Heart left ventricle (tissue), 16 donors: Measurements from ENCODE around the gene URAD. TPM values are rescaled to one million over a fixed set of nuclear protein-coding genes. Genes with fewer than 3 reads are reported as not detected.

Experiments used
- ATAC-seq, 4 donors: fragments of 200-7000 bp; cut with Tn5 transposase; one replicate each; pipeline ENCODE4 v1.9.1; 2020 to 2022; ENCODE audit warnings: moderate library complexity in 4 of 4, mild to moderate bottlenecking in 3 of 4, moderate number of reproducible peaks in 1 of 4
- DNase-seq, 5 donors: peaks; one replicate each; pipeline ENCODE4 v3.0.0-alpha.2; 2020
- H3K27ac ChIP-seq, 12 donors: fragments of 200-600 bp; sonication (generic) in 4 of 12; one replicate each; pipeline versions ENCODE4 v1.5.0 to v1.8.0; 2016 to 2022; ENCODE audit warnings: mild to moderate bottlenecking in 2 of 12
- H3K27me3 ChIP-seq, 9 donors: fragments of 200-600 bp; sonication (generic) in 2 of 9; one replicate each; pipeline versions ENCODE4 v1.5.1 to v1.8.0; 2016 to 2022; ENCODE audit warnings: mild to moderate bottlenecking in 3 of 9
- H3K36me3 ChIP-seq, 9 donors: fragments of 200-600 bp; sonication (generic) in 2 of 9; one replicate each; pipeline versions ENCODE4 v1.5.0 to v1.8.0; 2018 to 2022; ENCODE audit warnings: mild to moderate bottlenecking in 2 of 9
- H3K4me1 ChIP-seq, 12 donors: fragments of 200-600 bp; sonication (generic) in 4 of 12; one replicate each; pipeline versions ENCODE4 v1.5.0 to v1.8.0; 2016 to 2022; ENCODE audit warnings: mild to moderate bottlenecking in 3 of 12
- H3K4me3 ChIP-seq, 12 donors: fragments of 200-600 bp; sonication (generic) in 4 of 12; one replicate each; pipeline versions ENCODE4 v1.5.0 to v1.8.0; 2017 to 2022; ENCODE audit warnings: mild to moderate bottlenecking in 9 of 12, moderate library complexity in 4 of 12
- H3K9me3 ChIP-seq, 12 donors: fragments of 200-600 bp; sonication (generic) in 4 of 12; one replicate each; pipeline versions ENCODE4 v1.5.0 to v1.8.0; 2016 to 2022; ENCODE audit warnings: mild to moderate bottlenecking in 1 of 12
- CTCF ChIP-seq, 12 donors: fragments of 200-600 bp; sonication (generic) in 4 of 12; IDR thresholded peaks; one replicate each; pipeline versions ENCODE4 v1.5.0 to v1.8.0; 2018 to 2022; ENCODE audit warnings: antibody characterized with exemption in 12 of 12, mild to moderate bottlenecking in 5 of 12
- POLR2A ChIP-seq, 2 donors: fragments of 450-650 bp; IDR thresholded peaks; one replicate each; pipeline ENCODE4 v1.6.1; 2017; ENCODE audit warnings: antibody characterized with exemption in 2 of 2, mild to moderate bottlenecking in 2 of 2, moderate library complexity in 2 of 2
- WGBS, 4 donors: extraction: QIAGEN DNeasy Blood & Tissue Kit in 2 of 4; methylation state at CpG; one replicate each; pipeline versions ENCODE4 v1.1.5 to v1.1.7; 2013 to 2018; 5-methylcytosine and 5-hydroxymethylcytosine counted together
- intact Hi-C, 10 donors: fragments of 100-400 bp; cut with DNase I; formaldehyde crosslinking; loops; one replicate each; pipeline versions ENCODE4 v1.11.1 to v1.14.2; 2022
- polyA plus RNA-seq, 2 donors: library from polyadenylated mRNA; stranded (reverse); fragments of 200-250 nt; gene quantifications; one replicate each; pipeline ENCODE4 v1.2.3, GENCODE V29; 2013
- total RNA-seq, 9 donors: library from RNA; depleted of rRNA in 2 of 9; stranded (reverse); fragments of >200 nt in 2 of 9; fragmentation: NEBNext Ultra II Directional in 3 of 9; extraction: Animal tissue kit (Norgen Biotek cat#: 25700) in 3 of 9; gene quantifications; one replicate each; pipeline versions ENCODE4 v1.1.0 to v1.2.4, GENCODE V29; 2016 to 2023
- donor health status: ischemic (EF 13 %, LVEDD 7.1; RV severe dilation, severe dysfunction).
- donor health status: healthy with polysubstance abuse.
- donor health status: DM: no; HTN: yes; CAD: no.
- donor health status: DM: no; HTN: no; CAD: no.
- donor health status: ischemic (EF 25% LVEDD 6.9; RV normal size, moderate dysfunction).
- donor health status: ischemic (EF 25% LVEDD 5.7; RV mildly dilated, moderate dysfunction).
- donor health status: healthy.
- donor health status: DM: yes; HTN: yes; CAD: no.
- donor health status: ischemic (EF 35%, LVEDD 5.7; RV mildly dilated, moderate dysfunction).
- donor health status: nonischemic (EF 11% LVEDD 7.7; RV severe dilation, severe dysfunction).
- donor health status: DM: yes; HTN: yes; CAD: no.
- donor health status: PGD.
- donor health status: ischemic (EF 29% LVEDD 5.4; RV normal size, mild dysfunction).
- donor health status: nonischemic (EF 23%, LVEDD 6.1; RV moderate dilation, normal function).

Gene URAD
- total and polyA plus RNA-seq, 11 donors, result not detected

GRCh38 chr13:27969866-27970229, 18.6 kb downstream of the URAD start:
- Histone ChIP-seq H3K36me3 (no peaks in the 10 kb centered on the region), H3K9me3 (no peaks in the 10 kb centered on the region), H3K27me3 (peaks cover 74 to 100% (median 98%) of the 10 kb centered on the region in 9 donors), H3K27ac (no peak overlapping the region), H3K4me3 (no peak overlapping the region), H3K4me1 (peaks cover 0 to 27% (median 7%) of the 10 kb centered on the region in 12 donors)
- TF ChIP-seq POLR2A (IDR thresholded peaks at IDR 0.05) (no peak), CTCF (IDR thresholded peaks at IDR 0.05) (no peak)
- DNase-seq (no peak), ATAC-seq (no peak)
- intact Hi-C loops, result loop anchor here in 1 of 10 donors (5.0 kb wide), 1 partner anchor 48 kb away; no protein-coding TSS in a partner anchor
- 6 to 12% (median 10%) methylated on average over 7 of the region's 7 CpGs for WGBS, 4 donors

- Histone ChIP-seq H3K4me3 (no peak within 1 kb of the TSS), H3K27me3 (peaks cover 78 to 100% (median 98%) of the 10 kb centered on the region in 9 donors), H3K27ac (no peak within 1 kb of the TSS), H3K4me1 (peaks cover 0 to 27% (median 7%) of the 10 kb centered on the region in 12 donors), H3K36me3 (no peaks in the 10 kb centered on the region), H3K9me3 (no peaks in the 10 kb centered on the region)
- 3 to 5% (median 4%) methylated on average over 29 to 34 of the region's 34 CpGs for WGBS, 4 donors
- TF ChIP-seq POLR2A (IDR thresholded peaks at IDR 0.05), result no peak
- no peak for TF ChIP-seq CTCF (IDR thresholded peaks at IDR 0.05)
- intact Hi-C loops, result loop anchor here in 1 of 10 donors (5.0 kb wide), 1 partner anchor 47 kb away; no protein-coding TSS in a partner anchor
- no peak for ATAC-seq
- DNase-seq, result no peak
Measured at GRCh38 chr13:27969082-27969865, 19.2 kb downstream of the URAD start, which contains the start of gene CDX2. CDX2 (minus strand) TSS chr13:27969315; CDS start chr13:27969006, 309 bp downstream.

GRCh38 chr13:27968316-27969081, 20.0 kb downstream of the URAD start:
- intact Hi-C loops, result loop anchor here in 1 of 10 donors (5.0 kb wide), 1 partner anchor 46 kb away; no protein-coding TSS in a partner anchor
- Histone ChIP-seq H3K4me1 (peaks cover 0 to 27% (median 7%) of the 10 kb centered on the region in 12 donors), H3K27me3 (peaks cover 77 to 100% (median 95%) of the 10 kb centered on the region in 9 donors), H3K27ac (no peak overlapping the region), H3K9me3 (no peaks in the 10 kb centered on the region), H3K36me3 (no peaks in the 10 kb centered on the region), H3K4me3 (no peak overlapping the region)
- ATAC-seq (no peak), DNase-seq (no peak)
- WGBS, 4 donors, result 1 to 3% (median 2%) methylated on average over 36 to 86 of the region's 86 CpGs
- TF ChIP-seq POLR2A (IDR thresholded peaks at IDR 0.05) (no peak), CTCF (IDR thresholded peaks at IDR 0.05) (no peak)
